ENCODE results near the gene NFKBIB.
A peak's percentile ranks its signal among the peaks of the same experiment; 100 is the strongest.
"Not testable (repeated sequence)": the region's sequence is repeated elsewhere in the genome, so short reads cannot be mapped to it uniquely, and the experiment has no call there.

NFKBIB gene

DNA sequence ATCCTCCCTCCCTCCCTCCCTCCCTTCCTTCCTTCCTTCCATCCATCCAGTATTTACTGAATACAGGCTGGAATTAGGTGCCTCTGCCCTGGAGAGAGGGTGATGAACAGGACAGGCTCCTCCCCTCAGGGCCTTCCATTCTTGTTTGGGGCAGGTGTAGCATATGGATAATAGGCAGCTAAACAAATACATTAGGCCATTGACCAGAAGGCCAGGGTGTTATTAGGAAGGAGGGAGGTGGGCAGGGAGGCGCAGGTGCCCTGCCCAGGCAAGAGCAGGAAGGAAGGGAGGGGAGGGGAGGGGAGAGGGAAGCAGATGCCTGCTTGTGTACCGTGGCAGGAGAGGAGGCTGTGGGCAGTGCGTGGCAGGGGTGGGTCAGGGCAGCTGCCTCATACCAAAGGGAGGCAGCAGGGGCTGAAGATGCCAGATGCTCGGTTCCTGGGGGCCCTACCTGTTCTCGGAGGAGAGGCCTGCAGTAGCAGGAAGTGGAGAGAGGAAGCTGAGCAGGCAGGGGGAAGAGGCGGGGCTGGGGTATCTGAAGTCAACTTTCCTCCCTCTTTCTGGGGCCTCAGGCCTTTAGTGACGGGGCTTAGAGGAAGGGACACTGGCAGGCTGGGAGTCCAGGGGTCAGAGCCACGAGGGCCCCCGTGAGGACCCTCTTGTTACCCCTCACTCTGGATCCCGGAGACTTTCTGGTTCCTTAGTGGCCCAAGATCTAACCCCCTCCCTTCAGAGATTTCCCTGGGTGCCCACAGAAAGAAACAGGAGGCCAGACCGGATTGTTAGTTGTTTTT, 21.8 kb upstream of the NFKBIB start, which contains the start of gene RINL:
Gene RINL, minus strand, starts transcription at position 495 of the 794 bp plus-strand sequence. CDS start 1,533 bp downstream, outside the sequence.
- peak; percentile 100 for DNase-seq

DNA sequence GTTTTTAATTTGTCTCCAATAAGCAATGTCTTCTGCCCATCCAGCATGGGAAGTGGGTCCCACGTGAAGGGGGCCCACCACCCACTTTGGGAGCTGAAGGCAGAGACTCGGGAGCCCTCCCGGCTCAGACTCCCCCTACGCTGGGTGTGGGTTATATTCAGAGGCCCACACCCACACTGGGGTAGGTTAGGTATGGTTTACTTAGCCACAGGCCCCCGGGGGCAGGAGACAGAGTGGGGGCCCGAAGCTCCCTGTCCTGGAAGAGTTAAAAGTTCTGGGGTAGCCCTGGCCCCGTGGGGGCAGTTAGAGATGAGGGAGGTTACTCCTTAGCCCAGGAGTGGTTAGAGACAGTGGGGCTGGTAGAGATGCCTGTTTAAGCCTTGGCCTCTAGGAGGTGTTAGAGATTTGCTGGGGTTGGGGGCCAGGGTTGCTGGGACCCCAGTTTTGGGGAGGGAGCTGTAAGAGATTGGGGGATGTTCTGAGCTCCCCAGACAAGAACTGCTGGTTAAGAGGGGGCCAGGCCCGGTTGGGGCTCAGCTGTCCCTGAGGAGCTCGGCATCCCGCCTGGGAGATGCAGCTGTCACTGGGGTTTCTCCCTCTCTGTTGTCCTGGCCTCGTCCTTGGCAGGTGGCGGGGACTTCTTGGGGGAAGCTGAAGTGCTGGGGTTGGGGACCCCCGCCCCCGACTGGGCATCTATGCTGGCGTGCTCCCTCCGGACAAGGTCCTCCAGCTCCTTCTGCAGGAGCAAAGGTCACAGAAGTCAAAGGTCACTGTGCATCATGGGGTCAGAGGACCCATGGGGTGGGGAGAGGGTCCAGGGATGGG, 21.0 kb upstream of the NFKBIB start:
- no peak for DNase-seq

DNA sequence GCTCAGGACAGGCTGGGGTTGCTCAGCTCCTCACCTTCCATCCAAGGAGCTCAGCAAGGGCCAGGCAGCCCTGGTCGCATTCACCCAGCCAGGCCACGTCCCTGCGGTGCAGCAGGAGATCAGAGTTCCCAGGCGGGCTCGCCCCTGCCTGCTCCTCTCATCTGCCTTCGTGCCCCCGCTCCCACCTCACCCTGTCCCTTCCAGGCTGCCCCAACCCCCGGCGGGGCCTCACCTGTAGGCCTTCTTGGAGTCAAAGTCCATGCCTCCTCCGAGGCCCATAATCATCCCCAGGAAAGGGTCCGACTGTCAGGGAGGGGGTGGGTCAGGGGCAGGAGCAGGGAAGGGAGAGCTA, 20.4 kb upstream of the NFKBIB start:
- DNase-seq = no peak

DNA sequence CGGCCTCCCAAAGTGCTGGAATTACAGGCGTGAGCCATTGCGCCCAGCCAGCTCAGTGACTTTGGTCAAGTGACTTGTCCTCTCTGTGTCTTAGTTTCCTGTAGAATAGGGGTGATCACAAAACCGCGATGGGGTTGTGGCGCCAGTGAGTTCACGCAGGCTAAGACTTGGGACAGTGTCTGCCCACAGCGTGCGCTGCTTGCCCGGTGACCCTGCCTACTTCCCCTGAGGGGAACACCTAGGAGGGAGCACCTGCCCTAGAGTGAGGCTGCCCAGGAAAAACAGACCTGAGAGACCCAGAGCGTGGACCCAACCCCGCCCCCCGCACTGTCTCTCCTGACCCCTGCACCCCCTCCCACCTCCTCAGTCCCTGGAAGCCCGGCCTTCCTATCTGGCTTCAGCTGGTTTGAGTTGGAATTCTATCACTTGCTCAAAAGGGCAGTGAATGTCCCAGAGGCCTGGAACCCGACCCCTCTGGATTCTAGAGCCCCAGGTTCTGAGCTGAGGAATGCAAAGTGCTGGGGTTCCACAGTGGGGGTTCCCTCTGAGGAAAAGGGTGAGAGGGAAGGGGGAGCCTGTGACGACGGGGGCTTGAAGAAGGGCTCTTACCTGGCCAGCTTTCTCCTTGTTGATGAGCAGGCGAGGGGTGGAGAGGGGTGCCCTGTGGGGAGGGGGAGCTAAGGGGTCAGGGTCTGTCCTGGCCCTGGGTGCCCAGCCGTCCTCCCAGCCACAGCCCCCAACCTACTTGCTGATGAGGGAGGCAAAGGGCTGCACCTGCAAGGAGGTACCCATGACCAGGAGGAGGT, 19.5 kb upstream of the NFKBIB start:
- DNase-seq = no peak

DNA sequence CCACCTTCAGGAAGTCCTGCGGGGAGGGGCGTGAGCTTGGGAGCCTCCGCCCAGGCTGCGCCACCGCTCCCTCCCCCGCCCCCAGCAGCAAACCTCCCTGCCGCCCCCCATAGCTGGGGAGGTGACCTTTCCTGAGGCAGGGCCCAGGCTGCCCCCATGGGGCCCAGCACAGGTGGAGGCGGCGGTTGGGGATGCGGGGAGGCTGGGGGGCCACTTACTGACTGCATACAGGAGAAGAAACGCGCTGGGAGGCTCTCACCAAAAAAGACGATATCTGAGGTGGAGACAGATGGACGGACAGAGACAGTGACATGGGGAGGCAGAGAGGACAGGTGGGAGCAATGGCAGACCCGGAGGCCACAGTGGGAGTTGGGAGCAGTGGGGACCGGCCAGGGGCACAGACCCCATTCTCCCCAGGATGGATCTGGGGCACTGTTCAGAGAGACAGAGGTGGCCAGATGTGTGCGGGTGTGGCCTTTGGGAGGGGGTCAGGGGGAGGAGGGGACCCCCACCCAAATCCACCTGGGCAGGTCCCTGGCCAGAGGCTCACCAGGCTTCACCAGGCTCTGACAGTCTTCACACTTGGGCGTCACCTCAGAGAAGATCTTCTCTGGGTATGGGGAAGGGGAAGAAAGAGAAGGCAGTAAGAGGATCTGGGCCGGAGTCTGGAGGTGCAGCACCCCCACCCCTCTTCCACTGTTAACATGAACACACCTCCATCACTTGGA, 18.7 kb upstream of the NFKBIB start:
- DNase-seq = no peak

DNA sequence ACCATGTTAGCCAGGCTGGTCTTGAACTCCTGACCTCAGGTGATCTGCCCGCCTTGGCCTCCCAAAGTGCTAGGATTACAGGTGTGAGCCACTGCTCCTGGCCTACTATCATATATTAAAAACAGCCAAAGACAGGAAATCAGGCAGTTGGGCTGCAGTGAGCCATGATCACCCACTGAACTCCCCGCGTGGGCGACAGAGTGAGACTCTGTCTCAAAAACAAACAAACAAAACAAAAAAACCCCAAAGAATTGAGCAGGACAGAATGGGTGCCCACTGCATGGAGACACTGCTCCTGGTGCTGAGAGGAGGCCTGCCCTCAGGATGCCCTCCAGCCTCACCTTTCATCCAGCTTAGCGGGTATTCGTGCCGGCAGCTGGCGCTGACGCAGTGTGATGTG, 16.5 kb upstream of the NFKBIB start:
- no peak for DNase-seq

DNA sequence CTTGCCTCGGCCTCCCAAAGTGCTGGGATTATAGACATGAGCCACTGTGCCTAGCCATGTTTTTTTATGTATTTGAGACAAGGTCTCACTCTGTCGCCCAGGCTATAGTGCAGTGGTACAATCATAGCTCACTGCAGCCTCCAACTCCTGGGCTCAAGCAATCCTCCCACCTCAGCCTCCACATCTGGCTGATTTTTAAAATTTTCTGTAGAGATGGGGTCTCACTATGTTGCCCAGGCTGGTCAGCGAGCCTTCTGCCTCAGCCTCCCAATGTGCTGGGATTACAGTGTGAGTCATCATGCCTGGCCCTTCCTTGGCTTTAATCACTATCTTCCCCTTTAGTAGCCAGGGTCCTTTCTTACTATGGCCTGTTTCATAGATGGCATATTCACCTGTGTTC, 15.1 kb upstream of the NFKBIB start:
- not testable (repeated sequence) for DNase-seq

DNA sequence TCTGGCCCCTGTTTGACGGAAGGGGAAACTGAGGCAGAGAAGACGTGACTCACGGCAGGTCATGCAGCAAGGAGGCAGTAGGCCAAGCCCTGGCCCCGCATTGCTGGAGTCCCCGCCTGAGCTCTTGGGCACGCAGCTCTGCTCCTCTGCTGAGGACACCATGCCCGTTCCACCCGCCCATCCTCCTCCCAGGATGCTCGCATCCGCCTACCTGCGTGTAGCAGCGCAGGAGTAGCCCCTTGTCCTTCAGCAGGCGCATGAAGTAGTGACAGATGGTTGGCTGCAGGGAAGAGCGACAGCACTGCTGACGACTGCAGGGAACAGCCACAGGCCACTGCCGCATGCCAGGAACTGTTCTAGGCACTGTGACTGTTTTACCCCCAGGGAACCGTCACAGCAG, 10.9 kb upstream of the NFKBIB start:
- no peak for DNase-seq

DNA sequence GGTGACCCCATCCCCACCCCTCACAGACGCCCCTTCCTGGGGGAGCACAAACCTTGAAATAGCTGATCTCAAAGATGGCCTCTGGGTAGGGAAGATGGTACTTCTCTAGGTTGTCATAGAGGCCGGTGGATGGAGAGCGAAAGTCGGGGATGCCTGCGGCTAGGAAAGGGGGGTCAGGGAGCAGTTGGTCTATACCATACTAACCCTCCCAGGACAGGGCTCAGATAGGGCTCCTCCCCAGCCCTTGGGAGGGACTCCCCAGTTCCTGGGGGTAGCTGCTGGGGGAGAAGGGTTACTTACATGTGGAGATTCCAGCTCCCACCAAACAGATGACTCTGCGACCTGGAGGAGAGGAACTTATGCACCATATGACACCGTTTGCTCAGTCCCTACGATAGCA, 10.0 kb upstream of the NFKBIB start:
- DNase-seq = no peak

DNA sequence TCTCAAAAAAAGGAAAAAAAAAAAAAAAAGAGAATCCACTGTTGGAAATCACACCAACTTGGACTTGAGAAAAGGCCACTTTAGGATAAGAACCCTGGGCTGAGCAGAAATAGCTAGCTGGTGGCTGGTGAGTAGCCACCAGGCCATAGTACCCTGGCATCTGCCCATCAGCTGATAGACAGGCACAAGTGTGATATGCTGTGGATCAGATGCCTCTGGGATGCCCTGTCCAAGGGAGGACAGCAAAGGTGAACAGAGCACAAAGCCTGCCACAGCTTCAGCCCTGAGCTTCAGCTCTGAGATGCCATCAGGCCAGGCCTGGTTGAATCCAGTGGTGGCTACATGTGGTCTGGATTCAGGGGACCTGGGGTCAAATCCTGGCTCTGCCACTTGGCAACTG, 9.1 kb upstream of the NFKBIB start:
- DNase-seq = no peak

DNA sequence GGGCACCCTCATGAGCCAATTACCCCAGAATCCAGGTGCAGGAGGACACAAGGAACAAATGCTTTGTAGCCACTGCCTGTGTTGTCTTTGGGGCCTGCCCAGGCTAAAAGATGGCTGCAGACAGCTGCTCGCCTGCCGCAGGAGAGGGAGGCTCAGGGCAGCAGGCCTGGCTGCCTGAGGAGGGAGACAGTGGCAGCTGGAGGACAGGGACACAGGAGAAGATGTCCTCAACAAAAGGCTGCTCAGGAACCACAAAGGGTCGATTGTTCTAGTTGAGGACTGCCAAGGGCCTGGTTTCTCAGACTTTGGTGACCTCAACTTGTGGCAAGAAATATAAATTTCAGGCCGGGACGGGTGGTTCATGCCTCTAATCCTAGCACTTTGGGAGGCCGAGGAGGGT, 8.0 kb upstream of the NFKBIB start:
- DNase-seq = no peak

DNA sequence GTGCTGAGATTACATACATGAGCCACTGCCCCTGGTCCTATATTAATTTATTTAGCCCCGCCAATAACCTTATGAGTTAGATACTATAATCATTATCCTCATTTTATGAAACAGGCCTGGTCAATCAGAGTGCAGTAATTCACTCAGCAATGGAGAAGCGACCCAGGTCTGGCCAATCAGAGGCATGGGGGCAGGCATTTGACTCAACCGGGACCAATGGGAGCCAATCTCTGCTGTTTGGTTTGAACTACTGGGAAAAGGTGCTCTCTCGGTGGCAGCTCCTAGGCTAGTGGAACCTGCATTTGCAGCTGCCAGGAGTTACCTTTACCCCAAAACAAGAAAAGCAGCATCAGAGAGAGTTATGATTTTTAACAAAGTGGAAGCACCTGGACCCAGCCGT, 6.9 kb upstream of the NFKBIB start:
- DNase-seq = no peak

DNA sequence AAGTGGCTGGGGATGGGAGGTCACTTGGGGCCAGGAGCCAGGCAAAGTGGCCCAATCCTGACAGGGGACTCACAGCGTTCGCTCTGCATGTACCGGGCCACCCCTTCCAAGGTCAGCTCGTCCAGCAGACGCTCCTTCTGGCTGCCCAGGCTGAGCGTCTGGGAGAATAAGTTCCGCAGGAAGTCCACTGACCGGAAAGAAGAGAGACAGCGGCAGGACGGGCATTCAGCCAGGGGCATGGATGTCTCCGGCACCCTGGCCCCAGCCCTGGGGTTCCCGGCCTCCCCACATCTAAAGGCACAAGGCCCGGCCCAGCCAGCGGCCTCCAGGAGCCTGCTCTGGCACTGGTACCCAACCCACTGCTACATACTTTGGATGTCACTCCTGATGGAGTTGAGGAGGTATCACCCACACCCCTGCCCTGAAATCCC, 6.4 kb upstream of the NFKBIB start:
- no peak for DNase-seq

DNA sequence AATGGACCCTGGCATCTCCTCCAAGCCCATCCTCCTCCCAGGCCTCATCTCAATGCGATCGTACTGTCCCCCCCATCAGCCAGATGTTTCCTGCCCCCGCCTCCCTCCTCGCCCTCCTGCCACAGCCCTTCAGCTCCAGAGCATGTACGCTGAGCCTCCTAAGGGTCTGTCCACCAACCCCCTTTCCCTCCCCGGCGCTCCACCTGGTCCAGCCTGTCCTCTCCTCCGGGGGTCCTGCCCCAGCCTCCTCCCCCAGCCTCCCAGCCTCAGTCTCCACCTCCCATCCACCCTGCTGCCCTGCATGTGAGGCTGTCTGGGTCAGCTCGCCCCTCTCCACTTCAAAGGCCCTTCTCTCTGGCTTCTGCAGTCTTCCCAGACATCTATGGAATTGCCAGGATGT, 4.8 kb upstream of the NFKBIB start:
- no peak for DNase-seq

DNA sequence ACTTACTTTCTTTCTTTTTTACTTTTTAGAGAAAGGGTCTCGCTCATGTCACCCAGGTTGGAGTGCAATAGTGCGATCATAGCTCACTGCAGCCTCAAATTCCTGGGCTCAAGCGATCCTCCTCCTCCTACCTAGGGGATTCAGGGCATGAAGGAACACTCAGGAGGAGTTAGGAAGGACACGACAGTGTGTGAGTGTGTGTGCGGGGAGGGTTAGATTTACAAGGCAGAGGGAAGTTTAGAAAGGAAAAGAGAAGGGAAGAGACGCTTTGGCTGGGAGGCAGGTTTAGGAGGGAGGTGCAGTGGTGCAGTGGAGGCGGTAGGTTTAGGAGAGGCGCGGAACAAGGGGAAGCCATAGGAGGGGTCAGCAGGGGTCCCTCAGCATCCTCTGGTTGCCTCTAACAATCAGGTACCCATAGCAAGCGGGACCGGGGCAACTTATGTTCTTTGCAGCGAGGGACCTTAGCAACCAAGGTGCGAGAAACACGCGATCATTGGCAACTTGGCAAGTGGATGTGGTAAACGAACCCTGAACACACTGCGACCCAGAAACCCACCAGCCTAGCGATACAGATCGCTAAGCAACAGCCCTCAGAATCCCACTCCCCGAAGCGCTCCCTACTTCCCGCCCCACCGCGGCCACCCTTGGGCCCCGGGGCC, 852 bp upstream of the NFKBIB start:
- peak; percentile 55 for DNase-seq

DNA sequence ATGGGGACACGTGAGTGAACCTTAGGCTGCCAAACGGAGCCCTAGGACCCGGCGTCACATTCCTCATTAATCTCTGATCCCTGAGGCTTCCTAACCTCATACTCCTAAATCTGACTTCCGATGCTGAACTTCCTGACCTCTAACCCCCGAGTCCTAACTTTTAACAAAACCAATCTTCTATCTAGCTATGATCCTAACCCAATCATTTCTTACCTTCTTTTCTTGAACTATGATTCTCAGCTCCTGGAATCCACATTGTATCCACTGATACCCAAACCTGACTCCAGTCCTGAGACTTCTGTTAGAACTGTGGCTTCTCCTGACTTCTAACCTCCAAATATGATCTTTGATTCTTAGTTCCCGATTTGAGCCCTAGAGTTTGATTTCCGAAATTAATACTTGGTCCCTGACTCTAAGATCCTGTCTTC, 447 bp downstream of the NFKBIB start:
- no peak for DNase-seq

DNA sequence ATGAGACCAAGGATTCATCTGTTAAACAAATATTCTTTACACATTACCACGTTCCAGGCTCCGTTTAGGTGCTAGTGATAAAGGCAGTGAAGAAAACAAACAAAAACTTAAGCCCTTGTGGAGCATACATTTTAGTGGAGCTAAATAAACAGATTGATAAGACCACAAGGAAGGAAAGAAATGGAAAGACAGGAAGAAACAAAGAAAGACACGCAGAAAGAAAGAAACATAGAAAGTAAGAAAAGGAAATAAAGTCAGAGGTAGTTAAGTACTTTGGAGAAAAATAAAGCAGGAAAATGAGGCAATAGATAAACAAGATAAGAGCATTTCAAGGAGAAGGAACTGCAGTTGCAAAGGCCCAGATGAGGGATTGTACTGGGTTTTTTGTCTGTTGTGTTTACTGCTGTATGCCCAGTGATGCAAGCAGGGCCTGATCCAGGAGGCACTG, 998 bp downstream of the NFKBIB start:
- DNase-seq = no peak

DNA sequence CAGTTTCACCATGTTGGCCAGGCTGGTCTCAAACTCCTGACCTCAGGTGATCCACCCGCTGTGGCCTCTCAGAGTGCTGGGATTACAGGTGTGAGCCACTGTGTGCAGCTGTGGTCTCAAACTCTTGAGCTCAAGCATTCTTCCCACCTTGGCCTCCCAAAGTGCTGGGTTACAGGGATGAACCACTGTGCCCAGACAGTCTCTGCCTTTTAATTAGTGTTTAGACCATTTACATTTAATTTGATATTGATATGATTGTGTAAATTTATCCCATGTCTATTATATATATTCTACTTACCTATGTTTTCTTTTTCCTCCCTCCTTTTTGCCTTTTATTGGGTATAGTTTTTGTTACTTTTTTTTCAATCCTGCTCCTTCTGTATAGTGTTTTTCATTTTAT, 1.9 kb downstream of the NFKBIB start:
- DNase-seq = no peak

DNA sequence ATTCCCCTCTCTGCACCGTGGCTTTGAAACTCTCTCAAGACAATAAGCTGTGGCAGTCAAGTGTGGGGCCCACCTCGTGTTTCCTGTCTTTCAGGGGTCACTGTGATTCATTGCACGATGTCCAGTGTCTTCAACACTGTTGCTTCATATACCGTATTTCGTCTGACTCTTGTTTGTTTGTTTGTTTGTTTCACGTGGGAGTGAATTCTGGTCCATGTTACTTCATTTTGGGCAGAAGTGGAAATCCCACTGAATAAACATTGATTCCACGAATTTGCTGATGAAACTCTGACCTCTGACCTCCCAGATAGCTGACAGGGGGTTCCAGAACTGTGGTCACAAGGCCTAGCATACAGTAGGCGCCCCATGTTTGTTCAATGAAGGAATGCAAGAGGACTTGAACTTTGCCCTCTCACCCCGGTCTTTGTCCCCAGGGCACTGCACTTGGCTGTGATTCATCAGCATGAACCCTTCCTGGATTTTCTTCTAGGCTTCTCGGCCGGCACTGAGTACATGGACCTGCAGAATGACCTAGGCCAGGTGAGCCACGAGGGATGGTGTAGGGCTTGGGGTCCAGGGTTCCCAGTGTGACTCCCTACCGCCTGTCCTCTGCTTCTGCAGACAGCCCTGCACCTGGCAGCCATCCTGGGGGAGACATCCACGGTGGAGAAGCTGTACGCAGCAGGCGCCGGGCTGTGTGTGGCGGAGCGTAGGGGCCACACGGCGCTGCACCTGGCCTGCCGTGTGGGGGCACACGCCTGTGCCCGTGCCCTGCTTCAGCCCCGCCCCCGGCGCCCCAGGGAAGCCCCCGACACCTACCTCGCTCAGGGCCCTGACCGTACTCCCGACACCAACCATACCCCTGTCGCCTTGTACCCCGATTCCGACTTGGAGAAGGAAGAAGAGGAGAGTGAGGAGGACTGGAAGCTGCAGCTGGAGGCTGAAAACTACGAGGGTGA, 5.1 kb downstream of the NFKBIB start:
- no peak for DNase-seq

DNA sequence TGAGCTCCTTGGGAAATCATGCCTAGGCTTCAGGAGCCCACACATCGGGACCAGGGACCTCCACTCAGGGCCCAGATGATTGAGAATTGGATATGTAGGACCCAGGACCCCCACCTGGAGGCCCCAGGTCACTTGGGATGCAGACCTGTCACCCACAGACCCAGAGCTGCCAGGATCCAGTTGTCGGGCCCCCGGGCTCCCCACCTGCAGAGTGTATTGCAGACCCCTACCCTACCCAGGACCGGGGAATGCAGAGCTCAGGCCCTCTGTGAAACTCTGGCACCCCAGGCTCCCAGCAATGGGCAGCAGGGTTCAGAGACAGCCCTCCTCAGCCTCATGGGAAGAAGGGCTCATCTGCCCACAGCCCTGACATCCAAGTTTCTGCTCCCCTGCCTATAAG, 5.9 kb downstream of the NFKBIB start:
- DNase-seq = no peak

DNA sequence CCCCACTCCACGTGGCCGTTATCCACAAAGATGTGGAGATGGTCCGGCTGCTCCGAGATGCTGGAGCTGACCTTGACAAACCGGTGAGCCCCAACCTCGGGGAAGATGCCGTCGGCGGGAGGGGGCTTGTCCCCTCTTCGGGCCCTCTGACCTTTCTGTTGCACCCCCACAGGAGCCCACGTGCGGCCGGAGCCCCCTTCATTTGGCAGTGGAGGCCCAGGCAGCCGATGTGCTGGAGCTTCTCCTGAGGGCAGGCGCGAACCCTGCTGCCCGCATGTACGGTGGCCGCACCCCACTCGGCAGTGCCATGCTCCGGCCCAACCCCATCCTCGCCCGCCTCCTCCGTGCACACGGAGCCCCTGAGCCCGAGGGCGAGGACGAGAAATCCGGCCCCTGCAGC, 7.5 kb downstream of the NFKBIB start:
- no peak for DNase-seq

Measured in NCI-H146 (cell line).